PC-9 (cell line): ENCODE results near the gene ANLN.

Experiments
- EZH2 ChIP-seq: fragments of 200-600 bp; sonication (generic); IDR thresholded peaks from 2 replicates; pipeline ENCODE4 v1.8.0; 2017; ENCODE audit warnings: antibody characterized with exemption, low read depth
- TF ChIP-seq, protein P1 (sequence below): fragments of 200-600 bp; sonication (generic); conservative IDR thresholded peaks from 2 replicates; pipeline ENCODE4 v1.6.1; 2017; ENCODE audit warnings: mixed run types, antibody characterized with exemption, mild to moderate bottlenecking, moderate library complexity

- TF ChIP-seq, protein P1, sequence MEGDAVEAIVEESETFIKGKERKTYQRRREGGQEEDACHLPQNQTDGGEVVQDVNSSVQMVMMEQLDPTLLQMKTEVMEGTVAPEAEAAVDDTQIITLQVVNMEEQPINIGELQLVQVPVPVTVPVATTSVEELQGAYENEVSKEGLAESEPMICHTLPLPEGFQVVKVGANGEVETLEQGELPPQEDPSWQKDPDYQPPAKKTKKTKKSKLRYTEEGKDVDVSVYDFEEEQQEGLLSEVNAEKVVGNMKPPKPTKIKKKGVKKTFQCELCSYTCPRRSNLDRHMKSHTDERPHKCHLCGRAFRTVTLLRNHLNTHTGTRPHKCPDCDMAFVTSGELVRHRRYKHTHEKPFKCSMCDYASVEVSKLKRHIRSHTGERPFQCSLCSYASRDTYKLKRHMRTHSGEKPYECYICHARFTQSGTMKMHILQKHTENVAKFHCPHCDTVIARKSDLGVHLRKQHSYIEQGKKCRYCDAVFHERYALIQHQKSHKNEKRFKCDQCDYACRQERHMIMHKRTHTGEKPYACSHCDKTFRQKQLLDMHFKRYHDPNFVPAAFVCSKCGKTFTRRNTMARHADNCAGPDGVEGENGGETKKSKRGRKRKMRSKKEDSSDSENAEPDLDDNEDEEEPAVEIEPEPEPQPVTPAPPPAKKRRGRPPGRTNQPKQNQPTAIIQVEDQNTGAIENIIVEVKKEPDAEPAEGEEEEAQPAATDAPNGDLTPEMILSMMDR, result no peak
- no peak for TF ChIP-seq EZH2
Observed at GRCh38 chr7:36372156-36372555, 17.5 kb upstream of the ANLN start.
